GM18858 (cell line): Measurements from ENCODE around the gene YBX2.

ENCODE experiments used
- ATAC-seq: cut with Tn5 transposase; IDR thresholded peaks from one replicate; pipeline ENCODE4 v1.9.1; 2021; ENCODE audit not compliant: unreplicated experiment

Gene YBX2

GRCh38 chr17:7304179-7304578 lies 9.7 kb upstream of the YBX2 start:
- ATAC-seq: no peak

GRCh38 chr17:7296189-7296861 lies 1.9 kb upstream of the YBX2 start:
- no peak for ATAC-seq

GRCh38 chr17:7295230-7296180 lies 1.1 kb upstream of the YBX2 start:
- ATAC-seq: no peak

- ATAC-seq: no peak
These were observed 424 bp downstream of the YBX2 start for GRCh38 chr17:7293816-7294613.

- ATAC-seq: no peak
These were observed 1.3 kb downstream of the YBX2 start for GRCh38 chr17:7293159-7293558.

GRCh38 chr17:7292729-7293128 lies 1.7 kb downstream of the YBX2 start:
- no peak for ATAC-seq

- ATAC-seq: no peak
These were observed 2.2 kb downstream of the YBX2 start for GRCh38 chr17:7292194-7292593.

GRCh38 chr17:7290685-7291084 lies 3.8 kb downstream of the YBX2 start:
- no peak for ATAC-seq

GRCh38 chr17:7290166-7290565 lies 4.3 kb downstream of the YBX2 start:
- ATAC-seq: no peak

- no peak for ATAC-seq
These were observed 5.0 kb downstream of the YBX2 start for GRCh38 chr17:7289256-7290032.

- ATAC-seq: no peak
These were observed 8.8 kb downstream of the YBX2 start for GRCh38 chr17:7285679-7286078.

- ATAC-seq: no peak
These were observed 9.5 kb downstream of the YBX2 start for GRCh38 chr17:7284911-7285310.

GRCh38 chr17:7283471-7284216 lies 10.8 kb downstream of the YBX2 start:
- no peak for ATAC-seq

GRCh38 chr17:7282752-7283321 lies 11.6 kb downstream of the YBX2 start:
- no peak for ATAC-seq

- ATAC-seq: no peak
These were observed 12.3 kb downstream of the YBX2 start for GRCh38 chr17:7281953-7282751.

GRCh38 chr17:7281074-7281952 lies 13.1 kb downstream of the YBX2 start, which contains the start of gene SLC2A4:
Gene SLC2A4, plus strand, starts transcription at chr17:7281718. Its CDS starts 217 bp downstream, at chr17:7281935.
- no peak for ATAC-seq

- ATAC-seq: no peak
These were observed 13.8 kb downstream of the YBX2 start for GRCh38 chr17:7280519-7281073.
